Nephron progenitor cell (in vitro differentiated cells): ENCODE data around the gene OLFML2B.

ENCODE experiments used
- DNase-seq: peaks from one replicate; pipeline ENCODE4 v3.0.0; 2021
- H3K27ac Mint-ChIP-seq: 2 replicates; pipeline ENCODE4 v1.8.0; 2021; ENCODE audit warnings: mild to moderate bottlenecking, moderate library complexity, mixed read lengths
- H3K27me3 Mint-ChIP-seq: 2 replicates; pipeline ENCODE4 v1.8.0; 2021; ENCODE audit warnings: mild to moderate bottlenecking, low read depth, mixed read lengths; ENCODE audit not compliant: poor library complexity
- H3K36me3 Mint-ChIP-seq: 2 replicates; pipeline ENCODE4 v1.8.0; 2021; ENCODE audit warnings: low read depth, mixed read lengths
- H3K4me1 Mint-ChIP-seq: 2 replicates; pipeline ENCODE4 v1.8.0; 2021; ENCODE audit warnings: mixed read lengths
- H3K4me3 Mint-ChIP-seq: 2 replicates; pipeline ENCODE4 v1.8.0; 2021; ENCODE audit warnings: mild to moderate bottlenecking, moderate library complexity, mixed read lengths
- H3K9me3 Mint-ChIP-seq: 2 replicates; pipeline ENCODE4 v1.8.0; 2021; ENCODE audit warnings: mild to moderate bottlenecking, moderate library complexity, mixed read lengths
- CTCF ChIP-seq: fragments of 200-600 bp; sonication (generic); IDR thresholded peaks from 2 replicates; pipeline ENCODE4 v1.5.0; 2021; ENCODE audit warnings: antibody characterized with exemption

OLFML2B gene

GRCh38 chr1:162042361-162042760 lies 18.7 kb upstream of the OLFML2B start:
- H3K27me3 Mint-ChIP-seq = peaks cover 21% of the 10 kb centered on the region
- H3K27ac Mint-ChIP-seq = no peak overlapping the region
- H3K9me3 Mint-ChIP-seq = peaks cover 16% of the 10 kb centered on the region
- no peak overlapping the region for H3K4me3 Mint-ChIP-seq
- no peaks in the 10 kb centered on the region for H3K4me1 Mint-ChIP-seq
- no peak for DNase-seq
- no peaks in the 10 kb centered on the region for H3K36me3 Mint-ChIP-seq
- TF ChIP-seq CTCF = no peak

GRCh38 chr1:162040657-162041056 lies 17.0 kb upstream of the OLFML2B start:
- no peak for DNase-seq
- no peaks in the 10 kb centered on the region for H3K36me3 Mint-ChIP-seq
- H3K4me1 Mint-ChIP-seq = no peaks in the 10 kb centered on the region
- TF ChIP-seq CTCF = peak; percentile 30
- H3K27me3 Mint-ChIP-seq = peaks cover 11% of the 10 kb centered on the region
- H3K9me3 Mint-ChIP-seq = peaks cover 16% of the 10 kb centered on the region
- H3K27ac Mint-ChIP-seq = no peak overlapping the region
- H3K4me3 Mint-ChIP-seq = no peak overlapping the region

- H3K36me3 Mint-ChIP-seq = no peaks in the 10 kb centered on the region
- H3K27ac Mint-ChIP-seq = no peak overlapping the region
- H3K9me3 Mint-ChIP-seq = peaks cover 16% of the 10 kb centered on the region
- H3K4me3 Mint-ChIP-seq = no peak overlapping the region
- DNase-seq = no peak
- TF ChIP-seq CTCF = no peak
- H3K27me3 Mint-ChIP-seq = peaks cover 15% of the 10 kb centered on the region
- H3K4me1 Mint-ChIP-seq = no peaks in the 10 kb centered on the region
Observed at GRCh38 chr1:162040001-162040400, 16.3 kb upstream of the OLFML2B start.

- peaks cover 27% of the 10 kb centered on the region for H3K27me3 Mint-ChIP-seq
- H3K4me1 Mint-ChIP-seq = peaks cover 5% of the 10 kb centered on the region
- H3K9me3 Mint-ChIP-seq = peaks cover 14% of the 10 kb centered on the region
- TF ChIP-seq CTCF = no peak
- no peaks in the 10 kb centered on the region for H3K36me3 Mint-ChIP-seq
- H3K27ac Mint-ChIP-seq = no peak overlapping the region
- no peak for DNase-seq
- no peak overlapping the region for H3K4me3 Mint-ChIP-seq
Observed at GRCh38 chr1:162038624-162039023, 15.0 kb upstream of the OLFML2B start.

GRCh38 chr1:162036163-162036562 lies 12.5 kb upstream of the OLFML2B start:
- H3K27ac Mint-ChIP-seq = no peak overlapping the region
- no peaks in the 10 kb centered on the region for H3K36me3 Mint-ChIP-seq
- peaks cover 45% of the 10 kb centered on the region for H3K27me3 Mint-ChIP-seq
- H3K9me3 Mint-ChIP-seq = peaks cover 3% of the 10 kb centered on the region
- DNase-seq = no peak
- H3K4me1 Mint-ChIP-seq = peaks cover 10% of the 10 kb centered on the region
- TF ChIP-seq CTCF = no peak
- H3K4me3 Mint-ChIP-seq = no peak overlapping the region

- Mint-ChIP-seq H3K9me3 (no peaks in the 10 kb centered on the region), H3K36me3 (no peaks in the 10 kb centered on the region), H3K27me3 (peaks cover 50% of the 10 kb centered on the region), H3K27ac (no peak overlapping the region), H3K4me1 (peaks cover 19% of the 10 kb centered on the region), H3K4me3 (no peak overlapping the region)
- no peak for DNase-seq
- no peak for TF ChIP-seq CTCF
Observed at GRCh38 chr1:162035241-162035640, 11.6 kb upstream of the OLFML2B start.
